Glutamatergic neuron (in vitro differentiated cells): ENCODE measurements around the gene ATXN7L3. TPM values are rescaled to one million over a fixed set of nuclear protein-coding genes. Genes with fewer than 3 reads are reported as not detected.
"Not testable (repeated sequence)": the region's sequence is repeated elsewhere in the genome, so short reads cannot be mapped to it uniquely, and the experiment has no call there.

ENCODE experiments used
- DNase-seq: peaks from one replicate; pipeline ENCODE4 v3.0.0; 2022
- H3K27ac Mint-ChIP-seq: one replicate; pipeline ENCODE4 v1.8.0; 2020; ENCODE audit warnings: mild to moderate bottlenecking, mixed read lengths, inconsistent platforms; ENCODE audit not compliant: unreplicated experiment
- H3K27me3 Mint-ChIP-seq: one replicate; pipeline ENCODE4 v1.8.0; 2020; ENCODE audit warnings: mild to moderate bottlenecking, moderate library complexity, mixed read lengths, inconsistent platforms; ENCODE audit not compliant: unreplicated experiment
- H3K36me3 Mint-ChIP-seq: one replicate; pipeline ENCODE4 v1.8.0; 2020; ENCODE audit warnings: mild to moderate bottlenecking, mixed read lengths, inconsistent platforms; ENCODE audit not compliant: unreplicated experiment
- H3K4me1 Mint-ChIP-seq: one replicate; pipeline ENCODE4 v1.8.0; 2020; ENCODE audit warnings: mild to moderate bottlenecking, low read depth, mixed read lengths, inconsistent platforms; ENCODE audit not compliant: unreplicated experiment
- H3K4me3 Mint-ChIP-seq: one replicate; pipeline ENCODE4 v1.8.0; 2020; ENCODE audit warnings: mild to moderate bottlenecking, mixed read lengths, inconsistent platforms; ENCODE audit not compliant: unreplicated experiment
- H3K9me3 Mint-ChIP-seq: one replicate; pipeline ENCODE4 v1.8.0; 2020; ENCODE audit warnings: mild to moderate bottlenecking, moderate library complexity, mixed read lengths, inconsistent platforms; ENCODE audit not compliant: unreplicated experiment
- CTCF ChIP-seq: fragments of 200-600 bp; sonication (generic); IDR thresholded peaks from one replicate; pipeline ENCODE4 v1.5.0; 2021; ENCODE audit not compliant: partially characterized antibody, unreplicated experiment
- microRNA-seq: library from miRNA; unstranded; fragments of <30 nt; microRNA quantifications from one replicate; pipeline ENCODE4, GENCODE V29; 2020; ENCODE audit not compliant: unreplicated experiment
- total RNA-seq: library from RNA; stranded (reverse); fragmentation: NEBNext Ultra II Directional; extraction: Animal tissue kit (Norgen Biotek cat#: 25700); gene quantifications from one replicate; pipeline ENCODE4 v1.2.1, GENCODE V29; 2021; ENCODE audit not compliant: unreplicated experiment

The ATXN7L3 gene
- total RNA-seq, 1 donor from 2014 or later = 146 TPM

- H3K27ac Mint-ChIP-seq = no peak overlapping the region
- no peaks in the 10 kb centered on the region for H3K9me3 Mint-ChIP-seq
- H3K36me3 Mint-ChIP-seq = no peaks in the 10 kb centered on the region
- DNase-seq = no peak
- no peak overlapping the region for H3K4me3 Mint-ChIP-seq
- H3K27me3 Mint-ChIP-seq = peaks cover 1% of the 10 kb centered on the region
- peaks cover 2% of the 10 kb centered on the region for H3K4me1 Mint-ChIP-seq
- no peak for TF ChIP-seq CTCF
Measured at GRCh38 chr17:44147812-44148211, 51.9 kb downstream of the ATXN7L3 start.

- no peak overlapping the region for H3K27ac Mint-ChIP-seq
- no peak overlapping the region for H3K4me3 Mint-ChIP-seq
- TF ChIP-seq CTCF = no peak
- H3K27me3 Mint-ChIP-seq = peaks cover 1% of the 10 kb centered on the region
- H3K4me1 Mint-ChIP-seq = peaks cover 2% of the 10 kb centered on the region
- H3K9me3 Mint-ChIP-seq = no peaks in the 10 kb centered on the region
- DNase-seq = no peak
- no peaks in the 10 kb centered on the region for H3K36me3 Mint-ChIP-seq
Measured at GRCh38 chr17:44146375-44147346, 53.0 kb downstream of the ATXN7L3 start.

GRCh38 chr17:44144966-44145739, 54.5 kb downstream of the ATXN7L3 start:
- TF ChIP-seq CTCF = no peak
- peaks cover 2% of the 10 kb centered on the region for H3K4me1 Mint-ChIP-seq
- H3K27me3 Mint-ChIP-seq = peaks cover 1% of the 10 kb centered on the region
- no peaks in the 10 kb centered on the region for H3K9me3 Mint-ChIP-seq
- DNase-seq = no peak
- H3K36me3 Mint-ChIP-seq = no peaks in the 10 kb centered on the region
- peak overlapping the region; percentile 12 for H3K27ac Mint-ChIP-seq
- H3K4me3 Mint-ChIP-seq = no peak overlapping the region

- not testable (repeated sequence) for H3K9me3 Mint-ChIP-seq, H3K4me1 Mint-ChIP-seq, H3K4me3 Mint-ChIP-seq
Measured at GRCh38 chr17:44143921-44144320, 55.8 kb downstream of the ATXN7L3 start.

More at GRCh38 chr17:44143921-44144320, 55.8 kb downstream of the ATXN7L3 start:
- not testable (repeated sequence) for H3K36me3 Mint-ChIP-seq, H3K27ac Mint-ChIP-seq, DNase-seq, H3K27me3 Mint-ChIP-seq

Small RNA genes lying within 50 kb of the gene (microRNA-seq; reads per million reads assigned to microRNA genes)
- 3.4 reads per million, percentile 25 among the genes with 10 or more reads in this experiment for gene MIR6782

Other genes starting within 250 kb of the ATXN7L3 start
- gene PYY, start 245.9 kb downstream of the ATXN7L3 start, total RNA-seq = not detected
- 0.49 TPM for gene NAGS, start 195.3 kb downstream of the ATXN7L3 start, total RNA-seq
- gene TMEM101, start 184.9 kb downstream of the ATXN7L3 start, total RNA-seq = 22.6 TPM
- gene LSM12, start 133.2 kb downstream of the ATXN7L3 start, total RNA-seq = 57.9 TPM
- gene G6PC3, start 129.1 kb downstream of the ATXN7L3 start, total RNA-seq = 51.2 TPM
- 185 TPM for gene HDAC5, start 76.2 kb downstream of the ATXN7L3 start, total RNA-seq
- 3.2 TPM for gene HROB, start 58.0 kb downstream of the ATXN7L3 start, total RNA-seq
- not detected for gene ASB16, start 29.2 kb downstream of the ATXN7L3 start, total RNA-seq
- 52.1 TPM for gene TMUB2, start 12.9 kb downstream of the ATXN7L3 start, total RNA-seq
- gene UBTF, start 19.8 kb upstream of the ATXN7L3 start, total RNA-seq = 97.6 TPM
- not detected for gene SLC4A1, start 68.3 kb upstream of the ATXN7L3 start, total RNA-seq
- gene RUNDC3A, start 108.7 kb upstream of the ATXN7L3 start, total RNA-seq = 282 TPM
- gene SLC25A39, start 124.9 kb upstream of the ATXN7L3 start, total RNA-seq = 104 TPM
- gene GRN, start 145.4 kb upstream of the ATXN7L3 start, total RNA-seq = 88.7 TPM
- gene FAM171A2, start 164.0 kb upstream of the ATXN7L3 start, total RNA-seq = 81.3 TPM
- gene ITGA2B, start 189.8 kb upstream of the ATXN7L3 start, total RNA-seq = 7.1 TPM